ENCODE measurements around the gene NSRP1.

DNA sequence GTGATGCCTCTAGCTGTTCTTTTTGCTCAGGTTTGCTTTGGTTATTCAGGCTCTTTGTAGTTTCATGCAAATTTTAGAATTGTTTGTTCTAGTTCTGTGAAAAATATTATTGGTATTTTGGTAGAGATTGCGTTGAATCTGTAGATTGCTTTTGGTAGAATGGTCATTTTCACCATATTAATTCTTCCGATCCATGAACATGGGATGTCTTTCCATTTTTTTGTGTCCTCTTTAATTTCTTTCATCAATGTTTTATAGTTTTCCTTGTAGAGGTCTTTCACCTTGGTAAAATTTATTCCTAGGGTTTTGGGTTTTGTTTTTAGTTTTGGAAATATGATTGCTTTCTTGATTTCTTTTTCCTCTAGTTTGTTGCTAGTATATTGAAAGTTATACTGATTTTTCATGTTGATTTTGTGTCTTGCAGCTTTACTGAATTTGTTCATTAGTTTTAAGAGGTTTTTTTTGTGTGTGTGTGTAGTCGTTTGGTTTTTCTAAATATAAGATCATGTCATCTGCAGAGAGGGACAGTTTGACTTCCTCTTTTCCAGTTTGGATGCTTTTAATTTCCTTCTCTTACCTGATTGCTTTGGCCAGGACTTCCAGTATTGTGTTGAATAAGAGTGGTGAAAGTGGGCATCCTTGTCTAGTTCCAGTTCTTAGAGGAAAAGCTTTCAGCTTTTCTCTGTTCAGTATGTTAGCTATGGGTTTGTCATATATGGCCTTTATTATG, 42.4 kb downstream of the NSRP1 start:
- TF ChIP-seq, protein P1, sequence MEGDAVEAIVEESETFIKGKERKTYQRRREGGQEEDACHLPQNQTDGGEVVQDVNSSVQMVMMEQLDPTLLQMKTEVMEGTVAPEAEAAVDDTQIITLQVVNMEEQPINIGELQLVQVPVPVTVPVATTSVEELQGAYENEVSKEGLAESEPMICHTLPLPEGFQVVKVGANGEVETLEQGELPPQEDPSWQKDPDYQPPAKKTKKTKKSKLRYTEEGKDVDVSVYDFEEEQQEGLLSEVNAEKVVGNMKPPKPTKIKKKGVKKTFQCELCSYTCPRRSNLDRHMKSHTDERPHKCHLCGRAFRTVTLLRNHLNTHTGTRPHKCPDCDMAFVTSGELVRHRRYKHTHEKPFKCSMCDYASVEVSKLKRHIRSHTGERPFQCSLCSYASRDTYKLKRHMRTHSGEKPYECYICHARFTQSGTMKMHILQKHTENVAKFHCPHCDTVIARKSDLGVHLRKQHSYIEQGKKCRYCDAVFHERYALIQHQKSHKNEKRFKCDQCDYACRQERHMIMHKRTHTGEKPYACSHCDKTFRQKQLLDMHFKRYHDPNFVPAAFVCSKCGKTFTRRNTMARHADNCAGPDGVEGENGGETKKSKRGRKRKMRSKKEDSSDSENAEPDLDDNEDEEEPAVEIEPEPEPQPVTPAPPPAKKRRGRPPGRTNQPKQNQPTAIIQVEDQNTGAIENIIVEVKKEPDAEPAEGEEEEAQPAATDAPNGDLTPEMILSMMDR (IDR thresholded peaks at IDR 0.05; ENCODE audit: low read depth, low read length), result no peak
- TF ChIP-seq POLR2A (IDR thresholded peaks at IDR 0.05; ENCODE audit: extremely low read depth, insufficient read length), result no peak
